NCI-H748 (cell line): ENCODE measurements around the gene USP24.
"Not testable (repeated sequence)": the region's sequence is repeated elsewhere in the genome, so short reads cannot be mapped to it uniquely, and the experiment has no call there.

Experiments
- DNase-seq: peaks from one replicate; lab custom pipeline; 2025; ENCODE audit not compliant: unreplicated experiment; lab: John Stamatoyannopoulos, UW

USP24 gene

DNA sequence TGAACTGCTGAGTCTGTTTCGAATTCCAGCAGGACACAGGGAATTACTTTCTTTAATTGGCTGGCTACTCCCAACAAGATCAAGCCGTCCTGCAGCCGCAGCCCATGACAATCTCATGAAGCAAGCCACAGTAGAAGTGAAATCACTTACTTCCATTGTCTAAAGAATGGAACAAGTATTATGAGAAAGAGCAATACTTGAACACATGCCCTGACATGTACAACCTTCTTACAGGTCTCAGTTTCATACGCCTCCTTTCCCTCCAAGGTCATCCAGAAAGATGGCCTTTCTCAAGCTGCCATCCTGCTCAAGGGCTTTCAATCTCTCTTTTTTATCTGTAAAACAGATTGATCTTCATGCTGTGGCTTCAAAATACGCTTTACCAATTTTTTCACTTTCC is 90.7 kb downstream of the USP24 start:
- DNase-seq, result no peak

- DNase-seq, result no peak
Measured at GRCh38 chr1:55120538-55120937, 94.6 kb downstream of the USP24 start.

DNA sequence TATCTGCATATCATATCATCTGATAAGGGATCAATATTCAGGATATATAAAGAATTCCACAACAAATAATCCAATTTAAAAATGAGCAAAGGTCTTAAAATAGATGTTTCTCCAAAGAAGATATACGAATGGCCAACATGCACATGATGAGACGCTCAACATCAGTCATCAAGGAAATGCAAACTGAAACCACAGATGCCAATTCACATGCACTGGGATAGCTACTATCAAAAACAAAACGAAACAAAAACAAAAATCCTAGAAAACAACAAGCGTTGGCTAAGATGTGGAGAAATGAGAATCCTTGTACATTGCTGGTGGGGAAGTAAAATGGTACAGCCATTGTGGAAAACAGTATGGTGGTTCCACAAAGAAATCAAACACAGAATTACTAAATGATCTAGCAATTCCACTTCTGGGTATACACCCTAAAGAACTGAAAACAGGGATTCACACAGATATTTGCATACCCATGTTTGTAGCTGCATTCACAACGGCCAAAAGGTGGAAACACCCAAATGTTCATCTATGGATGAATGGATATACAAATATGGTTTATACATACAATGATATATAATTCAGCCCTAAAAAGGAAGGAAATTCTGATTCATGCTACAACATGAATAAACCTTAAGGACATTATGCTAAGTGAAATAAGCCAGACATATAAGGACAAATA is 96.4 kb downstream of the USP24 start:
- DNase-seq, result no peak

- DNase-seq, result no peak
Measured at GRCh38 chr1:55117941-55118340, 97.2 kb downstream of the USP24 start.

- not testable (repeated sequence) for DNase-seq
Measured at GRCh38 chr1:55109005-55109404, 106.2 kb downstream of the USP24 start.

DNA sequence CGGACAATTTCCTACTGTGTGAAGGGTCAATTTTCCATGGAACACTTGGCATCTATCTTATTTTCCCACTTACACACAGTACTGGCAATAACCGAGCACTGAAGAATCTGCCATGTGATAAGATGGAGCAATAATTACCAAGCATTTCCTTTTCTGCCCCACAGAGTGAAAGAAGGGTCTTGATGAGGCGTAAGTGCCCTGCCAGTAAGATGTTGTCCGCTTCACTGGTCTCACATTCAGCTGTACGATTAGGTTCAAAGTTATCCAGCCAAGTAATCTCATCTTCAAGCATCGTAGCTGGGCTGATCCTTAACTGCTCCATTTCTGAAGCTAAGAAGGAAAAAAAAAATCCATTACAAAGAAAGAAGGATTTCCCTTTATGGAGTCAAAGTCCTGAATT is 108.1 kb downstream of the USP24 start:
- DNase-seq, result no peak

DNA sequence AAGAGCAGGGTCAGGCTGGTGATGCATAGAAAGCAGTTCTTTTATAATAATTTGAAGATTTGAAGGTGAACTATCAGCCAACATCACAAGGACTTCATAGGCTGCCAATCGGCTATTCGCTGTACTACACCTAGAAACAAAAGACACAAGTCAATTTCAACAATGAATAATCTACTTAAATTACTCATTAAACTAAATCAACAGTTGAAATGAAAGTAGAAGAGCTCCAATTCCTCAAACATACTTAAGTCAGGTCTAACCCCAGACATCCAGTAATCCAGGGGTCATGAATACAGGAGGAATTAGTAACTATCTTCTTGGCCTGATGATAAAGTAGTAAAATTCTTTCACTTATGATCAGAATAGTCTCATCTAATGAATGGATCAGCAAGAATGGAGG is 111.3 kb downstream of the USP24 start:
- no peak for DNase-seq

- DNase-seq, result no peak
Measured at GRCh38 chr1:55095095-55095494, 120.1 kb downstream of the USP24 start.

- no peak for DNase-seq
Measured at GRCh38 chr1:55092475-55092874, 122.7 kb downstream of the USP24 start.

DNA sequence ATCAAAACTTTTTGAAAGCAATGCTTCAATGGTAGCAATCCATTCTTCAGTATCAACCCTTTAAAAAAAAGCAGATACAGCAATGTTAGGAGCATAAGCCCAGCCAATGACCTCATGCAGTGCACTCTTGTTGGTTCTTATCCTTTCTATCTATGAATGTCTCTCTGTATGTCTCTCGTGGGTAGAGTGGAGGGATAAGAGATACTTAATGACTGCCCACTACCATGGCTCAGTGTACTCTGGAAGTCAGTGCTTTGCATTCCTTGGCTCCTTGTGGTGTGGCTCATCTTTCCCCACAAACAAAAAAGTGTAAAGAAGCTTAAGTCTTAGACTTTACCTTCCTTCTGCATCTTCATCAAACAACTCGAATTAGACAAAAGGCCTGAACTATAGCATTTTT is 125.5 kb downstream of the USP24 start:
- DNase-seq, result no peak

DNA sequence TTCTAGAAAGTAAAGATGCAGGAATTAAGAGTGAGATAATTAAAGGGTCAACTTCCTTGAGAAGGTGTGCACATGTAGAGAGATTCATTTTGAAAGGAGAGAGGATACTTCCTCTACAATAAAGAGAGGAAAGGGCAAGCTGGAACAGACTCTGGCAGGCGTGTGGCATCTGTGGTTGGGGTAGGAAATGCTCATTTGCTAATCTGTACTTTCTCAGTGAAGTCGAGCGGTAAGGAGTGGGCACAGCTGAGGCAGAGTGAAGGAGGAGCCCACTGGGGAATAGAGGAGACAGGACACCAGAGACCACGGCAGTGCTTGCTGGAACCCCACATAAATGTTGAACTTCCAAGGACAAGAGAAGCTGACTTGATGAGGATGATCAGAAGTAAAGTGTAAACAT is 126.8 kb downstream of the USP24 start:
- no peak for DNase-seq

GRCh38 chr1:55087439-55087838 is 127.7 kb downstream of the USP24 start:
- DNase-seq, result no peak

DNA sequence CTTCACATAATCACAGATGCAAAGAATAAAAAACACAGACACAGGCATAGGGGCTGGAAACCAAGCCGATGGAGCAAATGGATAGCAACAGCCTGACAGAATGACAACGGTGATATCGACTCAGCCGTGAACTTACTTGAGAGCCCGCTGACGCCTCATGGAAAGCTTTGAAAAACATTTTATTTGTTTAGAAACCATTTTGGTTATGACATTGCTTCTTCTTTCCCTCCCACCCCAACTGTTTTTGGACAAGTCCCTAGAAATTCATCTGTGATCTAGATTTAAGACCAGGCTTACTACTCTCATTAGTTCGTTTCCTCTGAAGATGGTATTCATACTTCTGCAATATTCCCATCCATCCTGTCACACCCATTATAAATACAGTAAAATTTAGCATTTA is 130.9 kb downstream of the USP24 start:
- DNase-seq, result no peak

GRCh38 chr1:55081905-55082296 is 133.3 kb downstream of the USP24 start:
- DNase-seq, result no peak

DNA sequence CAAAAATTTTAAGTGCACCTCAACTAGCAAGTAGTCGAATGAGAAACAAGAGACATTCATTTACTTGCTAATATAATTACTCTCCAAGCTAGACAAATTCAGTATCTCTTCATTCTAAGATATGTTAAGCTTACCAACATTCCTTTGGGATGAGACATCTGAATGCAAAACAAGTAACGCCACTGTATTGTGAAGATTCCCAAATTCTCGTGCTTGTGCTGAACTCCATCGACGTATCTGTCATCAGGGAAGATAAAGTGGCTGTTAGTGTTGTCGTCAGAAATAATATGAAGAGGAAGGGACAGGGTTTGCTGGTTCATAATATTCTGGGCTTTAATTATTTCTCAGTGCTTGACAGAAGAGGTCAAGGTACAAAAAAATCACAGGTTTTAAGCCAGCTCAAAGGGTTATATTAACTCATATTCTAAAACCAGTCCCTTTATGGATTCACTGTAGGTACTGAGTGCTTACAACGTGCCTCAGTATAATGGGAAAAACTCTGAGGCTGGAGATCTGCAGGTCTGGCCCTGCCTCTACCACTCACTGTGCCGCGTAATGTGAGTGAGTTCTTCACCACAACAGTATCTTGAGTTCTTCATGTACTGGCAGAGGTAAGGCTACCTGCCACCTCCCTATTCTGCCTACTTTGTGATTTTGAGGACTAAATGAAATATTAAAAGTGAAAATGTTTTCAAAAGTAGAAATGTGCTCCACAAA is 133.8 kb downstream of the USP24 start:
- no peak for DNase-seq

DNA sequence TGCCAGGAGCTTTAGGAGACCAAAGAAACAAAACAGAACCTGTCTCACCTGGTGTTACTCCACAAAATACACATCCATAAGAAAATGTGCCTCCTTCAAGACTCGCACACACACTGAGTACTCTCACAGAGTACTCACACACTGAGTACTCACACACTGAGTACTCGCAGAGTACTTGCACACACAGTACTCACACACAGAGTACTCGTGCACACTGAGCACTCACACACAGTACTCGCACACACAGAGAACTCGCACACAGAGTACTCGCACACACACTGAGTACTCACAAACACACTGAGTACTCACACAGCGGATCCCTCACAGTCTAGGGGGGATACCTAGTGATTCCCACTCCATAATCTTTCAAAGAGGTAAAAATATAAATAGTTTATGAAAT is 135.5 kb downstream of the USP24 start:
- no peak for DNase-seq

- DNase-seq, result peak; percentile 65
Measured at GRCh38 chr1:55078470-55078869, 136.7 kb downstream of the USP24 start.

- no peak for DNase-seq
Measured at GRCh38 chr1:55076356-55076755, 138.8 kb downstream of the USP24 start.

GRCh38 chr1:55074455-55074854 is 140.7 kb downstream of the USP24 start:
- no peak for DNase-seq

GRCh38 chr1:55073187-55073916 is 141.8 kb downstream of the USP24 start:
- DNase-seq, result no peak

- peak; percentile 44 for DNase-seq
Measured at GRCh38 chr1:55071477-55071876, 143.7 kb downstream of the USP24 start.
